Activated CD8-positive, alpha-beta memory T cell treated with anti-CD3 and anti-CD28 coated beads for 36 hours (primary cell): ENCODE data around the gene ALG14. TPM values are rescaled to one million over a fixed set of nuclear protein-coding genes. Genes with fewer than 3 reads are reported as not detected.
"Not testable (repeated sequence)": the region's sequence is repeated elsewhere in the genome, so short reads cannot be mapped to it uniquely, and the experiment has no call there.

Experiments
- CTCF ChIA-PET: fragments of 350-600 bp; sonication (Branson Sonifier 250); formaldehyde crosslinking; loops from one replicate; lab custom pipeline; 2021; ENCODE audit warnings: antibody characterized with exemption; lab: Charles Lee
- POLR2A ChIA-PET: fragments of 350-600 bp; sonication (Branson Sonifier 250); formaldehyde crosslinking; loops from one replicate; lab custom pipeline; 2021; ENCODE audit warnings: antibody characterized with exemption; lab: Charles Lee
- total RNA-seq, 2 experiments: library from RNA; stranded (reverse); gene quantifications; one replicate each; pipeline ENCODE4 v1.2.3, GENCODE V29; 2021

The ALG14 gene
- total RNA-seq, 2 experiments from 2014 or later, result 3.7 to 4.6 TPM

DNA sequence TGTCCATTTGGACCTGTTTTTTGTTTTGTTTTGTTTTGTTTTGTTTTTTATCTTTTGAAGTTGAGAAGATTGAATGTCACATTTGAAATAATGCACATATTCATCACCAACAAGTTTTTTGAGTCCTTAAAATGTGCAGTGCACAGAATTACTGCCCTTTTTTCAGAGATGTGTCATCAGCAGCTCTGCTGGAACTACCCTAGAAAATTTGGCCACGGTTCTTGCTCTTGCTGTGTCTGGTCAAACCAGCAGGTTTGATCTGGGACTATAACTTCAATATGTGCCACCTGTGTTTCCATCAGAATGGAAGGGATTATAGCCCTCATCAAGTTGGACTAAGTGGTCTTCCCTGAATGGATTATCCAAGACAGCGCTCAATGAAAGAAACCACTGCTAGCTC is 121.7 kb downstream of the ALG14 start:
- POLR2A ChIA-PET, result no interaction called here
- CTCF ChIA-PET, result no interaction called here

GRCh38 chr1:94949681-94950661 is 122.8 kb downstream of the ALG14 start:
- CTCF ChIA-PET, result no interaction called here
- POLR2A ChIA-PET, result no interaction called here

DNA sequence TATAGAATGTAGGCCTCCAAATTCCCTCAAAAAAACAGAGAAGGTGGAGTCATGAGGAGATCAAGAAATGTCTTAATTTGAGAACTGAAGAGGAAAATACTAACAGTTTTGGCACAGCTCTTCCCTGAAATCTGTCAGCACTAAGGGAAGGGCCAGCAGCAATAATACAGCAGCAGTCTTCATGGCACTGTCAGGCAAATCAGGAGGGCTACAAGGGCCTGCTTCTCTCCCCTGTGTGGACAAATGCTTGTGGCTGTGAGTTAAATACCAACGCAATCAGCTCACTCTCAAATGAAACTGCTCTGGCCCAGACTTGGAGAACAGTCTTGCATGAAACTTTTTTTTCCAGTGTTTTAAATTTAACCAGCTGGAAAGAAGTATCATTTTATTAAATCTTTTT is 125.3 kb downstream of the ALG14 start:
- ChIA-PET POLR2A (no interaction called here), CTCF (no interaction called here)

DNA sequence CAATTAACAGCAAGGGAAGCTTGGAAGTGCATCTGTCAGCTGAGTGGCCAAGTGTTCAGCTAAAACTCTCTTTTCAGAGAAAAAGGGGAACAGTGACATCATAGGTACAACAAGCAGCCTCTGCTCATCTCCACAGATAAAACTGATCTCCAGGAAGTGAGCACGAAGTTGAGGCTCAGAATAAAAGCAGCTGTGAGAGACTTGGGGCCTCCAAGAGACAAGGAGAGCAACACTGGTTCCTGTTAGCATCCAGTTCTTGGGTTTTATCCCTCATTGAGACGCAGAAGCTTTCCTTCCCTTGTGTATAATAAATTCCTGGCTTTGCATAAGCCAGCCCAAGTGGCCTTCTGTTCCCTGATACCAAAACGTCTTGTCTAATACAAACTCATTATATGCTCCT is 125.9 kb downstream of the ALG14 start:
- CTCF ChIA-PET, result no interaction called here

DNA sequence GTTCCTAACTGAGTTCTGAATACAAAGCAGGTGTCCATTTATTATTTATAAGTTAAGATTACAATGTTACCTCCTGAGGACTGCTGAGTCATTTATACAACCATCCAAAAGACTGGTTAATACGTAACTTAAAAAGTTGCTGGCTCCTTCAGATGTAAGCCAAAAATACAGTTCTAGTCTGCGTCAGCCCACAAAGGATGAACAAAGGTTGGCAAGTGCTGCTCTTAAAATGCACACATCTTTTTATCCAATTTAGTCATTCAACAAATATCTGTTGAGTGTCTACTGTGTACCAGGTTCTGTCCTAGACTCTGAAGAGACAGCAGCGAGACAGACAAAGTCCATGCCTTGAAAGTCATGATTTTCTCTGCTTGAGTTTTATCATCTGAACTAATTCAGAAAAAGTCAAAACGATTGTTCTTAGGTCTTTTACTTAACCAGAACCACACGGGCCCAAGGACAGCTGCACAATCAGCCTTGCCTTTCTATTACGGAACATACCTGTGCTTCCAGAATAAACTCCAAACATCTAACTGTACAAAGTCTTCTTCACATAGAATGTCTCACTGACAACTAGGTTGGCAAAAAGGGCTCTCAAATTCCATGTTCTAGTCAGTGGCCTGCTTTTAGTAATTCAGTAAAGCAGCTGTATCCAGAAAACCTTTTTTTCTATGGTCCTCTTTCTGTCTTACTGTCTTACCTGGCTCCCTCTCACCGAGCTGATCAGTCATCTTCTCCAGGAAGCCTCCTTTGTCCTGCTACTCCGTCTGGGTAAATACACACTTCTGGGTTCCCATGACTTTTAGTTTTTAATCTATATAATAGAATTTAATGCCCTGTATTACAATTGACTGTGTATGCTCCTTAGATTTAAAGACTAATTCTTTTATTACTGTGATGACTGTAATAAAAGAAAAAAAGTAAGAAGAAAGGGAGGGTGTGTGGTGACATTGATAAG is 130.3 kb downstream of the ALG14 start:
- POLR2A ChIA-PET, result no interaction called here
- CTCF ChIA-PET, result no interaction called here

More for the DNA sequence above, 125.9 kb downstream of the ALG14 start:
- POLR2A ChIA-PET, result no interaction called here

GRCh38 chr1:94941480-94941879 is 131.3 kb downstream of the ALG14 start:
- POLR2A ChIA-PET, result not testable (repeated sequence)

DNA sequence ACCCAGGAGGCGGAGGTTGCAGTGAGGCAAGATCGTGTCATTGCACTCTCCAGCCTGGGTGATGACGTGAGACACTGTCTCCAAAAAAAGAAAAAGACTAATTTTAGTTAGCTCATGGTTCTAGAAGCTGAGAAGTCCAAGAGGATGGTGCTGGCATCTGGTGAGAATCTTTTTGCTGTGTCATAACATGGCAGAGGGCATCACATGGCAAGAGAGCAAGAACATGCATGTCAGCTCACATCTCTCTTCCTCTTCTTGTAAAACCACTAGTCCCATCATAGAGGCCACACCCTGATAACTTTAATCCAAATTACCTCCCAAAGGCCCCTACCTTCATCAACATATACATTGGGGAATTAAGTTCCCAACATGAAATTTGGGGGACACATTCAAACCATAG is 132.0 kb downstream of the ALG14 start:
- ChIA-PET CTCF (no interaction called here), POLR2A (no interaction called here)

More at GRCh38 chr1:94941480-94941879, 131.3 kb downstream of the ALG14 start:
- CTCF ChIA-PET, result interaction anchor here (0.6 kb wide), 1 partner anchor 51 kb away, joined by 3 read pairs; no protein-coding TSS in a partner anchor

DNA sequence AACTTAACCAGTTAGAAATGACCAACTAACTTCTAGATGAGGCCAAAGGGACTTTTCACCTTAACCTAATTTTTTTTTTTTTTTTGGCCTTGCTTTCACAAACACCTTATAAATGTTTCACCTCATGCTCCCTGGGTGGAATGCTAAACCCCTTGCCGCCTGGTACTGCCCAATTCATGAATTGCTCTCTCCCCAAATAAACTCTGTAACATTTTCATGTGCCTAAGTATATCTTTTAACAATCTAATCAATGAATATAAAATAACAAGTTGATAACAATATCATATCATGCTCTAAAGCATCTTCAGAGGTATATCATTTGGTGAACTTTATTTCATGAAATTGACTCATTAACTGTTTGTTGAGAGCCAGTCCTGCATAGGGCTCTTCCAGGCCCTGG is 134.9 kb downstream of the ALG14 start:
- CTCF ChIA-PET, result interaction anchor here (0.8 kb wide), 1 partner anchor 106 kb away, joined by 3 read pairs; no protein-coding TSS in a partner anchor
- POLR2A ChIA-PET, result no interaction called here

DNA sequence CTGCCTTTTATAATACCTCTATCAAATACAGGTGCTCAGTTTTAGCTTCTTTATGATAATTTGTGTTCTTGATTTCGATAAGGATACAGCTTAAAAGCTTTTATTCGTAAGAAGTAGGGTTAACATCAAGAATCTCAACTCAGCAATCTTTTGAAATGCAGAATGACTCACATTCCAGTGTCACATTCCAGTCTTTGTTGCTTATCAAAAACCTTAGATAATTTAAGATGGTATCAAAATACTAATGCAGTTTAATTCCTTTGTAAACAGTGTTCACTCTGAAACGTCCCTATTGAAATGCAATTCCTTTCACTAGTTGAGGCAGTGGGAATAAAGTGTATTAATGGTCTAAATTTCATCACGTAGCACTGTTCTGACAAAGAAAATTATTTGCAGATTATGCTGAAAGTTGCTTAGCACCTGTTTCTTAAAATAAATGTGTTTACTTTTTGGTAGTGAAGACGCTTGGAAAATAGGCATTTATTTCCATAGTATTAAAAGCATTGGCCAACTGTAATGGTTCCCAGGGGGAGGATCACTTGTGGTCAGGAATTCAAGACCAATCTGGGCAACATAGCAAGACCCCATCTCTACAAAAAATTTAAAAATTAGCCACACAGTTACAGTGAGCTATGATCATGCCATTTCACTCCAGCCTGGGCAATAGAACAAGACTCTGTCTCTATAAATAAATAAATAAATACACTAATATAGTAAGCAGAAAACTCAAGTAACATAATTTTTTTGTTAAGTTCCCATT is 135.7 kb downstream of the ALG14 start:
- POLR2A ChIA-PET, result no interaction called here
- CTCF ChIA-PET, result interaction anchor here (0.7 kb wide), 1 partner anchor 107 kb away, joined by 3 read pairs; no protein-coding TSS in a partner anchor

- CTCF ChIA-PET, result interaction anchor here (0.7 kb wide), 1 partner anchor 108 kb away, joined by 3 read pairs; no protein-coding TSS in a partner anchor
- POLR2A ChIA-PET, result no interaction called here
These were observed 137.3 kb downstream of the ALG14 start for GRCh38 chr1:94935476-94935875.

DNA sequence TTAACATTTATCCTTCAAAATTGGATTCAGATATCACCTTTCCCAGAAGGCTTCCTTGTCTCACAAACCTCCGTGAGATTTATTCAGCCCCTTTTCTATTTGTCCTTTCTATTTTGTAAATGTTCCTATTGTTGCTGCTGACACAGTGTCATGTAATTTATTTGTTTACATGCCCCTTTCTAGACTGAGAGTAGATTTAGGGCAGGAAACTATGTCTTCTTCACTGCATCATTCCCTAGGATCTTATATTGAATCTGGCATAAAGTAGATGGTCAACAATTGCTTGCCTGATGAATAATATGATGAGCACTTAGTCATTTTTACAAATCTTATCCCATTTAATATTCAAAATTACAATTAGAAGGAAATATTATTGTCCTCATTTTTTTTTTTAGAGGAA is 137.7 kb downstream of the ALG14 start:
- POLR2A ChIA-PET, result no interaction called here
- CTCF ChIA-PET, result no interaction called here

GRCh38 chr1:94934551-94934950 is 138.2 kb downstream of the ALG14 start:
- ChIA-PET POLR2A (no interaction called here), CTCF (no interaction called here)

GRCh38 chr1:94931254-94931841 is 141.4 kb downstream of the ALG14 start:
- ChIA-PET CTCF (no interaction called here), POLR2A (no interaction called here)

GRCh38 chr1:94929351-94930217 is 143.2 kb downstream of the ALG14 start:
- CTCF ChIA-PET, result no interaction called here
- POLR2A ChIA-PET, result no interaction called here

- CTCF ChIA-PET, result no interaction called here
- POLR2A ChIA-PET, result no interaction called here
These were observed 144.3 kb downstream of the ALG14 start for GRCh38 chr1:94928293-94928939.

- ChIA-PET POLR2A (no interaction called here), CTCF (no interaction called here)
These were observed 145.2 kb downstream of the ALG14 start for GRCh38 chr1:94927405-94928175.
